Measurements from ENCODE around the gene FBLN1.

Gene FBLN1

DNA sequence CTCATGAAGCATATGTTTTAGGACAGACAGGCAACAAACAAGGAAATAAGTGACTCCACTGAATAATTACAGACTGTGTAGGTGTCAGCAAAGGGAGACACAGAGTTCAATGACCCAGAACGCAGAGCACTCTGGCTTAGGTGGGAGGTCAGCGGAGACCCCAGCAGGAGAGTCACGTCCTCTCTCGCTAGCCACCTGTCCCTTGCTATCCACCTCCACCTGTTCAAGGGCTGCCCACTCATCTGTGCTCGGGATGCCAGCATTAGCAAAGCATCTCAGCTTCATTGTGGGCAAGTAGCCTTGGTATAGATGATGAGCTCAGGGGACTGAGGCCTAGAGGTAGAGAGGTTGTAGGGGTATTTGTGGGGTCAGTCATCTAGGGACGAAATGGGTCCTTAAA, 147.1 kb downstream of the FBLN1 start:
- in situ Hi-C loops (cut with HindIII; ENCODE audit: low sequenced_read_pairs): no loop called here

GRCh38 chr22:45650721-45651120, 148.0 kb downstream of the FBLN1 start:
- in situ Hi-C loops (cut with HindIII; ENCODE audit: low sequenced_read_pairs): no loop called here
